Liver (tissue), 3 donors: ENCODE data around the gene SPSB1.

Source experiments
- CTCF ChIP-seq: fragments of 150-350 bp; IDR thresholded peaks from 2 replicates; pipeline ENCODE4 v1.5.1; 2017; ENCODE audit warnings: improper control_type of control experiment, low read depth, low read length; ENCODE audit not compliant: missing input control
- FOXA1 ChIP-seq: IDR thresholded peaks from 2 replicates; pipeline ENCODE4 v1.6.1; 2016; ENCODE audit warnings: antibody characterized with exemption
- GABPA ChIP-seq, 2 donors: IDR thresholded peaks in 1 of 2; conservative IDR thresholded peaks in 1 of 2; 2 replicates each; pipeline ENCODE4 v1.6.1; 2016; ENCODE audit warnings: antibody characterized with exemption in 2 of 2, mild to moderate bottlenecking in 1 of 2, moderate library complexity in 1 of 2
- HNF4G ChIP-seq: IDR thresholded peaks from 2 replicates; pipeline ENCODE4 v1.6.1; 2016; ENCODE audit warnings: antibody characterized with exemption
- JUND ChIP-seq, 2 donors: IDR thresholded peaks; 2 replicates each; pipeline ENCODE4 v1.6.1; 2016; ENCODE audit warnings: antibody characterized with exemption in 2 of 2
- RAD21 ChIP-seq, 2 donors: IDR thresholded peaks; 2 replicates each; pipeline ENCODE4 v1.6.1; 2016; ENCODE audit warnings: antibody characterized with exemption in 2 of 2, mild to moderate bottlenecking in 2 of 2
- REST ChIP-seq: IDR thresholded peaks from 2 replicates; pipeline ENCODE4 v1.6.1; 2016; ENCODE audit warnings: antibody characterized with exemption, mild to moderate bottlenecking
- SP1 ChIP-seq: IDR thresholded peaks from 2 replicates; pipeline ENCODE4 v1.6.1; 2018; ENCODE audit warnings: antibody characterized with exemption, mild to moderate bottlenecking
- TAF1 ChIP-seq: conservative IDR thresholded peaks from 2 replicates; pipeline ENCODE4 v1.6.1; 2016; ENCODE audit warnings: antibody characterized with exemption, mild to moderate bottlenecking
- YY1 ChIP-seq: IDR thresholded peaks from 2 replicates; pipeline ENCODE4 v1.6.1; 2016; ENCODE audit warnings: antibody characterized with exemption, mild to moderate bottlenecking
- ZBTB33 ChIP-seq: IDR thresholded peaks from 2 replicates; pipeline ENCODE4 v1.6.1; 2016; ENCODE audit warnings: antibody characterized with exemption
- donor health status: healthy.
- donor health status: healthy.

- TF ChIP-seq YY1: no peak
- TF ChIP-seq CTCF: no peak
- no peak for TF ChIP-seq GABPA (IDR thresholded peaks at IDR 0.05 in 1 of 2, conservative IDR thresholded peaks at IDR 0.05 in 1 of 2)
- TF ChIP-seq TAF1: no peak
- TF ChIP-seq RAD21 (IDR thresholded peaks at IDR 0.05): no peak
- no peak for TF ChIP-seq ZBTB33
- no peak for TF ChIP-seq JUND (IDR thresholded peaks at IDR 0.05)
- TF ChIP-seq SP1: no peak
- TF ChIP-seq REST: no peak
- no peak for TF ChIP-seq HNF4G
- TF ChIP-seq FOXA1: no peak
These were observed 74.5 kb downstream of the SPSB1 start for GRCh38 chr1:9366943-9367780.
